ENCODE measurements around the gene PUS1.
A peak's percentile ranks its signal among the peaks of the same experiment; 100 is the strongest.
"Not testable (repeated sequence)": the region's sequence is repeated elsewhere in the genome, so short reads cannot be mapped to it uniquely, and the experiment has no call there.

PUS1 gene

GRCh38 chr12:131928711-131929580 lies at the start of gene PUS1:
Gene PUS1, plus strand, starts transcription at chr12:131929276. Its CDS starts 447 bp downstream, at chr12:131929723.
- DNase-seq (ENCODE audit: low read depth) = peak; percentile 91

- DNase-seq (ENCODE audit: low read depth) = no peak
Measured at GRCh38 chr12:131882804-131883520, 46.1 kb upstream of the PUS1 start.

- no peak for DNase-seq (ENCODE audit: low read depth)
Measured at GRCh38 chr12:131883521-131883900, 45.6 kb upstream of the PUS1 start.

- not testable (repeated sequence) for DNase-seq (ENCODE audit: low read depth)
Measured at GRCh38 chr12:131885076-131885475, 44.0 kb upstream of the PUS1 start.

GRCh38 chr12:131885543-131886057 lies 43.5 kb upstream of the PUS1 start:
- DNase-seq (ENCODE audit: low read depth) = no peak

- DNase-seq (ENCODE audit: low read depth) = not testable (repeated sequence)
Measured at GRCh38 chr12:131891722-131892121, 37.4 kb upstream of the PUS1 start.

GRCh38 chr12:131892711-131893604 lies 36.1 kb upstream of the PUS1 start:
- no peak for DNase-seq (ENCODE audit: low read depth)

- DNase-seq (ENCODE audit: low read depth) = no peak
Measured at GRCh38 chr12:131893605-131894312, 35.3 kb upstream of the PUS1 start.

- DNase-seq (ENCODE audit: low read depth) = peak; percentile 75
Measured at GRCh38 chr12:131894313-131894860, 34.7 kb upstream of the PUS1 start, which contains the start of gene ULK1. Gene ULK1, plus strand, starts transcription at chr12:131894622. Its CDS starts 380 bp downstream, at chr12:131895002.

GRCh38 chr12:131894981-131895639 lies 34.0 kb upstream of the PUS1 start:
- DNase-seq (ENCODE audit: low read depth) = no peak

GRCh38 chr12:131895640-131896079 lies 33.4 kb upstream of the PUS1 start:
- no peak for DNase-seq (ENCODE audit: low read depth)

- DNase-seq (ENCODE audit: low read depth) = peak; percentile 45
Measured at GRCh38 chr12:131896080-131896810, 32.8 kb upstream of the PUS1 start.

- DNase-seq (ENCODE audit: low read depth) = no peak
Measured at GRCh38 chr12:131896811-131897270, 32.2 kb upstream of the PUS1 start.

GRCh38 chr12:131897276-131897675 lies 31.8 kb upstream of the PUS1 start:
- DNase-seq (ENCODE audit: low read depth) = no peak

GRCh38 chr12:131897875-131898274 lies 31.2 kb upstream of the PUS1 start:
- no peak for DNase-seq (ENCODE audit: low read depth)

GRCh38 chr12:131900397-131900796 lies 28.7 kb upstream of the PUS1 start:
- DNase-seq (ENCODE audit: low read depth) = no peak

- no peak for DNase-seq (ENCODE audit: low read depth)
Measured at GRCh38 chr12:131901431-131902331, 27.4 kb upstream of the PUS1 start.

Data from CMK (cell line).